ENCODE results near the gene CNEP1R1.

CNEP1R1 gene

DNA sequence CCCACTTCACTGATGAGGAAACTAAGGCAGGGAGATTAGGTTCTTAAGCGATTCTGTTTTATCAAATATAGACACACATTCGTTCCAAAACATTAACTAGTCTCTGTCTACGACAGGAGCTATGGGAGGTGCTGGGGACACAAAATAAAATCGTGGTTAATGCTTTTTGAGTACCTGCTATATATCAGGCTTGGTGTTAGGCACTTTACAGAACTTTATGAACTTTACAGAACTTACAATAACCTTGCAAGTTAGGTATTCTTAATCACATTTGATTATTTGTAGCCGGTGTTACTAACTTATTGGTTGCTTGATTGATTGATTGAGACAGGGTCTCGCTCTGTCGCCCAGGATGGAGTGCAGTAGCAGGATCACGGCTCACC lies 40.2 kb downstream of the CNEP1R1 start:
- peak; percentile 9 for DNase-seq (ENCODE audit: low spot score)

- DNase-seq (ENCODE audit: low spot score) = peak; percentile 92
Measured at GRCh38 chr16:50065624-50066481, 40.8 kb downstream of the CNEP1R1 start, which contains the start of gene HEATR3. Gene HEATR3, plus strand, starts transcription at chr16:50065970. Its CDS starts 162 bp downstream, at chr16:50066132.

DNA sequence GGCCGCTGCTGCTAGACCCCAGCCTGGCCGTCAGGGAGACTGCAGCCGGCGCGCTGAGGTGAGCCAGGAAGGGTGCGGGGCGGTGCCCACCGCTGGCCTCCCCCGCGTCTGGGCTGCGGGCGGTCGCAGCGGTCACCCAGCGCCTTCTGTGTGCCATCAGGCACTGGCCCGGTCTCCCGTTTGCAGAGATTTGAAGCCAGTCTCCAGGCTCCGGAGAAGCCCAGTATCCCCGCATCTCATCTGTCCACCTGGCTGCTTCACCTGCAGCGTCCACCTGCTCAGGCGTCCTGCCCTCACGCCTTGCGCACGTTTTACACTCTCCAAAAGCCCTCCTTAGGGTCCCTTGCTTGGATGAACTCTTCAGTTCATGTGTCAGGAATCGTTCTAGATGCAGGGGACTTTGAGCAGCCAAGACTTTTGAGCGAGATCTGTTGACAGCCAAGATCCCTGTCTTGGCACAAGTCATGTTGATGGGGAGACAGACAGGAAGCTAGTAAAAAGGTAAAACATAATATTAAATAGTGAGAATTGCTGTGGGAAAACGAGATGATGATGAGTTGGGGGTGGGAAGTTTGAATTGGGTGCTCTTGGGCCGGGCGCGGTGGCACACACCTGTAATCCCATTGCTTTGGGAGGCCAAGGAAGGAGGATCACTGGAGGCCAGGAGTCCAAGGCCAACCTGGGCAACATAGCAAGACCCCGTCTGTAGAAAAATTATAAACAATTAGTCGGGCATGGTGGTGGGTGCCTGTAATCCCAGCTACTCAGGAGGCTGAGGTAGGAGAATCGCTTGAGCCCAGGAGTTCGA lies 41.7 kb downstream of the CNEP1R1 start:
- DNase-seq (ENCODE audit: low spot score) = no peak

DNA sequence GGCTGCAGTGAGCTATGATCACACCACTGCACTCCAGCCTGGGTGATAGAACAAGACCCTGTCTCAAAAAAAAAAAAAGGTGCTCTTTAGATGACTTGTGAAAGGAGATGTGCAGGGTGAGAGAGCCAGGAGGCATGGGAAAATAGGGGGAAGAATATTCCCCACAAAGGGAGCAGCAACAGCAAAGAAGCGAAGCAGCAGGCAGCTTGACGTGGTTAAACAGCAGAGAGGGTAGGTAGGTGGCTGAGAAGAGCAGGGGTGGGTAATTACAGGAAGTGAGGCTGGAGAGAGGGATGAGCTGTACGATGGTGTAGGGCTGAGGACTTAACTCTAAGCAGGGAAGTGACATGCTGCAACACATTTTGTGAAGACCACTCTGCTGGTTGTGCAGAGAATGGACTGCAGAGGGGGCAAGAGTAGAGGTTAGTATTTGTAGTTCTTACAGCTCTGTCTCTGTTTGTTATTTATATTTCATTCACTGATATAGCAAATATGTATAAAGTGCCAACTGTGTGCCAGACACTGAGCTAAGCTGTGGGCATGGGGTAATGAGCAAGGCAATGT lies 42.3 kb downstream of the CNEP1R1 start:
- no peak for DNase-seq (ENCODE audit: low spot score)

DNA sequence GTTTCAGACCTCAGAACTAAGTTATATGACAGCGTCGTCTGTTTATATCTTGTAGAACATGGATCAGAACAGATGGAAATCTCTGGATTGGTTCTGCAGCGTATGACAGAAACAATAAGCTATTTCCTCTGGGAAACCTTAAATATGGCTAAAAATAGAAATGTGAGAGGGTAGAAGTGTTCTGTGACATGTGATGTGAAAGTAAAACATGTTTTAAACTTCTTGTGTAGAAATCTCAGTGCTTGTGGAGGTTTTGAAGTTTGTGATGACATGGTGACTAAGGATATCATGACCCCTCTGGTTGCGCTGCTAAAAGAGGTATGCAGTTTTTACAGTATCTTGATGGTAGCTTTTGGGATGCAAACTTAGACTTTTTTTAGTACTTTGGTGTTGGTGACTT lies 43.5 kb downstream of the CNEP1R1 start:
- no peak for DNase-seq (ENCODE audit: low spot score)

GRCh38 chr16:50069060-50069459 lies 44.0 kb downstream of the CNEP1R1 start:
- no peak for DNase-seq (ENCODE audit: low spot score)

- DNase-seq (ENCODE audit: low spot score) = peak; percentile 10
Measured at GRCh38 chr16:50071075-50071671, 46.1 kb downstream of the CNEP1R1 start.

- no peak for DNase-seq (ENCODE audit: low spot score)
Measured at GRCh38 chr16:50072730-50073129, 47.7 kb downstream of the CNEP1R1 start.

DNA sequence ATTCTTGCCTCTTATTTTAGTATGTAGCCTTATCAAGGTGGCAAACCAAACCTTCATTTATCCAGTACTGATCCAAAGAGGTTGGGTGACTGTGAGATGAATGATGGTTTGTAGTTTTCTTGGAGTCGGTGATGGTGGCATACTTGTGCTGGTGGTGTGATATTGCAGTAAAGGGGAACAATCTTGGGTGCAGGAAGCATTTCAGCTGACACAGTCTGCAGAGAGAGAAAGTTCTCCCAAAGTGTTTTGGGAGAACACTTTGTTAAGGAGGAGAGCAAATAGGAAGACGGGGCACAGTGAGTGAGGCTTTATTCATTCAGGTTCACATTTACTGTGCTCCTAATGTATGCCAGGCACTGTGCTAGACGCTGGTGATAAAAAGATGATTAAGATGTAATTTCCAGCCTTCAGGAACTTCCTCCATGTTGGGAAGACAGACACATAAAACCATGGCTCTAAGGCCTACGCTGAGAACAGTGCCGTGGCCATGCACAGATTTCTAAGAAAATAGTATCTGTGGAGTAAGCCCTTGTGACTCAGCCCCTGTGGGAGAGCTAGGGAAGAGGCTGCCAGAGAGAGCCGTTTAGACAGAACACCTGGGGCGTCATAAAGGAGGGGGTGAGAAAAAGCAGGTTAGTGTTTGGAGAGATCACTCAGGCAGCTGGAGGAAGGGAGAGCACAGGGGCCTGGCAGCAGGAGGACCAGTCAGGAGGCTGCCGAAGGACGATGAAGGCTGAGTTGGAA lies 54.5 kb downstream of the CNEP1R1 start:
- DNase-seq (ENCODE audit: low spot score) = no peak

DNA sequence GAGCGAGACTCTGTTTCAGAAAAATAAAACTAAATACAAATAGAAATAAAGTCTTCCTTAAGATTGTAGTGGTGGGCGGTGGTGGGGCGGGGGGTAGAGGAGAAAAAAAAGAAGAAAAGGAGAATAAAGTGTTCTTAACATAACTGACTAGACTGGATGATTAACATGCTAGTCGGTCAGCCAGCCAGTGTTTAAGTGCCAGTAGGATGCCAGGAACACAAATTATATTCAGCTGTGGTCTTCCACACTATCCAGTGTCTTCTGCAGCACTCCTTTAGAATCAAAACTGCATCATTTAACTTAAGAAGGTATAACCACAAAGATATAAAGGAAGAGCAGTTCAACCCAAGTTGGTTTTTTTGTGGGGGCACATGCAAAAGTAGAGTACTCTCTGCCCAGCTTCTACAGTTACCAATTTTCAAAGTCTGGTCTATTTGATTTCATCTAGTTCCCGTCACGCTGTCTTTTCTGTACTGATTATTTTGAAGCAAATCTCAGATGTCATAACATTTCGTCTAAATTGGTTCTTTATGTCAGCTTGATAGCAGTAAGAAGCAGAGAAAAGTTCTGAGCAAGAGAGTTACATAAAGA lies 56.5 kb downstream of the CNEP1R1 start:
- DNase-seq (ENCODE audit: low spot score) = no peak

DNA sequence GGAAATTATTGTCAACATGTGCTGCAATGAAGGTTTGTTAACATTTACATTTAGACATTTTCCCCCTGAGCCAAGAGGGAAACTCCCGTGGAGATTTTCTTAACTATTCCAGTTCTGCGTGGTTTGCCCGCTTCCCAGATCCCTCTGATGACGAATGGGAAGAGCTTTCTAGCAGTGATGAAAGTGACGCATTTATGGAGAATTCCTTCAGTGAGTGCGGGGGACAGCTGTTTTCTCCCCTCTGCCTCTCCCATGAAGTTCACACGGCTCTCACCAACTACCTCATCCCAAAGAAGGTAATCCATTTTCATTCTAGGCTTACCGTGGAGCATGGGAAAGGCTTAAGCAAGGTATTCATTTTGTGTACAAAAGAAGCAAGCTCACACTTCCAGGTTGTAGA lies 59.0 kb downstream of the CNEP1R1 start:
- no peak for DNase-seq (ENCODE audit: low spot score)

DNA sequence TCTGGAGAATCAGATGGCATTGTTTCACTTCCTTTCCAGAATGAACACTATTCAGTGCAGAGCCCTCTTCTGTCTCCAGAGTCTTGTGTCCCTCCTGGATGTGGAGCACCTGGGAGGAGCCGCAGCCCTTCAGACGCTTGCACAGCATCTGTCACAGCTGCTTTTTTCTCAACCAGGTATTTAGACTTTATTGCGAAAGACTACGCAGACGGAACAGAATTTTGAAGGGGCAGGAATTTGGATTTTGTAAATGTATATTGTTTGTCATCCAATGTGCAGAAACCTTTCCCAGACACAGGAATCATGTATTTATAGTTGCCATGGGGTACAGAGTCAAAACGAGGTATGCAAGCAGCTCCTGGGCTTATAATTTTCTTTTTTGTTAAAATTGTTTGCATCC lies 61.2 kb downstream of the CNEP1R1 start:
- DNase-seq (ENCODE audit: low spot score) = no peak

All from hematopoietic multipotent progenitor cell treated with erythropoietin and hydrocortisone succinate and interleukin-3 and kit ligand, for 17 days (in vitro differentiated cells).